Endometrial microvascular endothelial cells (primary cell): ENCODE data around the gene RYR2. TPM values are rescaled to one million over a fixed set of nuclear protein-coding genes. Genes with fewer than 3 reads are reported as not detected.

Experiments used
- in situ Hi-C: cut with HindIII; loops from 2 replicates; pipeline ENCODE4 v1.10.0; 2017; ENCODE audit warnings: low sequenced_read_pairs, low pct_unique_long_range_greater_than_20kb; ENCODE audit errors: inconsistent ontology term
- total RNA-seq: library from RNA; depleted of rRNA; stranded (reverse); fragments of >200 nt; gene quantifications from one replicate; pipeline ENCODE4 v1.2.3, GENCODE V29; 2015; ENCODE audit errors: inconsistent ontology term

The RYR2 gene
- total RNA-seq, 1 donor from 2014 or later = not detected

- in situ Hi-C loops = no loop called here
Observed at GRCh38 chr1:237171454-237172117, 129.6 kb downstream of the RYR2 start.

GRCh38 chr1:237172118-237172485 lies 130.1 kb downstream of the RYR2 start:
- in situ Hi-C loops = no loop called here

GRCh38 chr1:237179503-237179902 lies 137.5 kb downstream of the RYR2 start:
- in situ Hi-C loops = no loop called here

- in situ Hi-C loops = no loop called here
Observed at GRCh38 chr1:237180256-237180655, 138.3 kb downstream of the RYR2 start.

- in situ Hi-C loops = no loop called here
Observed at GRCh38 chr1:237181743-237182317, 139.8 kb downstream of the RYR2 start.

GRCh38 chr1:237183963-237184540 lies 142.1 kb downstream of the RYR2 start:
- in situ Hi-C loops = no loop called here

GRCh38 chr1:237186675-237187074 lies 144.7 kb downstream of the RYR2 start:
- in situ Hi-C loops = no loop called here

- in situ Hi-C loops = no loop called here
Observed at GRCh38 chr1:237187842-237188241, 145.9 kb downstream of the RYR2 start.

- in situ Hi-C loops = no loop called here
Observed at GRCh38 chr1:237191403-237191802, 149.4 kb downstream of the RYR2 start.

- in situ Hi-C loops = no loop called here
Observed at GRCh38 chr1:237197470-237198425, 155.8 kb downstream of the RYR2 start.

GRCh38 chr1:237199026-237199425 lies 157.0 kb downstream of the RYR2 start:
- in situ Hi-C loops = no loop called here

- in situ Hi-C loops = no loop called here
Observed at GRCh38 chr1:237201155-237201554, 159.2 kb downstream of the RYR2 start.

GRCh38 chr1:237204841-237205240 lies 162.9 kb downstream of the RYR2 start:
- in situ Hi-C loops = no loop called here

- in situ Hi-C loops = no loop called here
Observed at GRCh38 chr1:237205400-237206064, 163.5 kb downstream of the RYR2 start.

- in situ Hi-C loops = no loop called here
Observed at GRCh38 chr1:237206065-237206414, 164.1 kb downstream of the RYR2 start.

GRCh38 chr1:237211031-237211430 lies 169.0 kb downstream of the RYR2 start:
- in situ Hi-C loops = no loop called here

GRCh38 chr1:237211540-237211939 lies 169.6 kb downstream of the RYR2 start:
- in situ Hi-C loops = no loop called here

GRCh38 chr1:237219751-237220642 lies 178.0 kb downstream of the RYR2 start:
- in situ Hi-C loops = no loop called here
